C4-2B (cell line): ENCODE results near the gene BMI1.

Experiments
- H3K27ac ChIP-seq: fragments of 450-650 bp; 2 replicates; pipeline ENCODE4 v1.5.1; 2017
- ZFX ChIP-seq: fragments of 450-650 bp; IDR thresholded peaks from 2 replicates; pipeline ENCODE4 v1.6.1; 2017
- TF ChIP-seq, protein P1 (sequence below): fragments of 450-650 bp; conservative IDR thresholded peaks from 2 replicates; pipeline ENCODE4 v1.5.1; 2017; ENCODE audit warnings: mild to moderate bottlenecking

The BMI1 gene

GRCh38 chr10:22341190-22341925 is 20.5 kb downstream of the BMI1 start:
- TF ChIP-seq, protein P1, sequence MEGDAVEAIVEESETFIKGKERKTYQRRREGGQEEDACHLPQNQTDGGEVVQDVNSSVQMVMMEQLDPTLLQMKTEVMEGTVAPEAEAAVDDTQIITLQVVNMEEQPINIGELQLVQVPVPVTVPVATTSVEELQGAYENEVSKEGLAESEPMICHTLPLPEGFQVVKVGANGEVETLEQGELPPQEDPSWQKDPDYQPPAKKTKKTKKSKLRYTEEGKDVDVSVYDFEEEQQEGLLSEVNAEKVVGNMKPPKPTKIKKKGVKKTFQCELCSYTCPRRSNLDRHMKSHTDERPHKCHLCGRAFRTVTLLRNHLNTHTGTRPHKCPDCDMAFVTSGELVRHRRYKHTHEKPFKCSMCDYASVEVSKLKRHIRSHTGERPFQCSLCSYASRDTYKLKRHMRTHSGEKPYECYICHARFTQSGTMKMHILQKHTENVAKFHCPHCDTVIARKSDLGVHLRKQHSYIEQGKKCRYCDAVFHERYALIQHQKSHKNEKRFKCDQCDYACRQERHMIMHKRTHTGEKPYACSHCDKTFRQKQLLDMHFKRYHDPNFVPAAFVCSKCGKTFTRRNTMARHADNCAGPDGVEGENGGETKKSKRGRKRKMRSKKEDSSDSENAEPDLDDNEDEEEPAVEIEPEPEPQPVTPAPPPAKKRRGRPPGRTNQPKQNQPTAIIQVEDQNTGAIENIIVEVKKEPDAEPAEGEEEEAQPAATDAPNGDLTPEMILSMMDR = no peak
- TF ChIP-seq ZFX = no peak
- peak overlapping the region; percentile 97 for H3K27ac ChIP-seq

DNA sequence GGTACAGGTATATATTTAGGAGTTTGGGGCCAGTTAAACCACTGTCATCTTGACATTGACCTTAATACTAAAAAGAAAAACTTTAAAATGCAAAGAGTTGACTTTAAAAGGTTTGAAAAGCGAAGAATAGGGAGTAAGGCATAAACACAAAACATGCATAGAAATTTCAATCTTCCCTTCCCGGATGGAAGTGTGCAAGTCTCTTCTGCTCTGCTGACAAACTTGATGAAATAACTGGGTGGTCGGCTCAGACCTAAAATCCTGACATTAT is 21.0 kb downstream of the BMI1 start:
- H3K27ac ChIP-seq = no peak overlapping the region
- TF ChIP-seq, protein P1 = no peak
- TF ChIP-seq ZFX = no peak

DNA sequence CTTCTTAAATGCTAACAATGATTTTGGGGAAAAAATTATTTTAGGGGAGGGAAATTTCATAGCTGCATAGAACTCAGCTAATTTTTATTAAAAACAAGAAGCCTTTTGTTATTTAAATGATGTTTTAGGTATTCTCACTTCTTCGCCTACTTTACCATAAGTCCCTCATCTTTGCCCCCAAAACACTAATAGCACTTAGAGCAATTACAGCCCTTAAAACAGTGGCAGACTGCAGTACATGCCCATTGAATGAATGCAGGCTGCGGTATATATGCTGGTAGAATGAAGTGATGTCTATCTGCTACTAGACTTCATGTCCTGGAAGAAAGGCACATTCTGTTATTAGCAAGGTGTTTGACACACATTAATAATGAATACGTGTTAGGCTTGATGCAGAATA is 21.5 kb downstream of the BMI1 start:
- H3K27ac ChIP-seq = no peak overlapping the region
- TF ChIP-seq, protein P1 = no peak

DNA sequence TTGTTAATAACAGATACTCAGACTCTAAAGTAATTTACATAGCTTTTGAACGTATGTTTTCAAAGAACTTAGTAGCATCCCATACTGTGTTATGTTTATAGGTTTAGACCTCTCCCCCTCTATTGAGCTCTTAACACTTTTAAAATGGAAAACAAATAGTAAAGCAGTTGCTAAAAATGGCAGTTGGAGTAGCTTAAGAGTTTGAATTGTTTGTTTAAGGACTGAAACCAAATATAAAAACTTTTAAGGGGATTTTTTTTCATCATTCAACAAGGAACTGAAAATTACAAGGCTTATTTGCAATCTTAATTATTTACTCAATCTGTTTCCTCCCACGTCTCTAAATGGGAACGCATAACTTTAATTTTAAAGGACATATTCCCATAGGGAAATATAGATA is 22.8 kb downstream of the BMI1 start:
- no peak for TF ChIP-seq ZFX
- TF ChIP-seq, protein P1 = no peak
- no peak overlapping the region for H3K27ac ChIP-seq

- TF ChIP-seq, protein P1 = no peak
- no peak for TF ChIP-seq ZFX
- no peak overlapping the region for H3K27ac ChIP-seq
Measured at GRCh38 chr10:22344249-22344648, 23.4 kb downstream of the BMI1 start.

DNA sequence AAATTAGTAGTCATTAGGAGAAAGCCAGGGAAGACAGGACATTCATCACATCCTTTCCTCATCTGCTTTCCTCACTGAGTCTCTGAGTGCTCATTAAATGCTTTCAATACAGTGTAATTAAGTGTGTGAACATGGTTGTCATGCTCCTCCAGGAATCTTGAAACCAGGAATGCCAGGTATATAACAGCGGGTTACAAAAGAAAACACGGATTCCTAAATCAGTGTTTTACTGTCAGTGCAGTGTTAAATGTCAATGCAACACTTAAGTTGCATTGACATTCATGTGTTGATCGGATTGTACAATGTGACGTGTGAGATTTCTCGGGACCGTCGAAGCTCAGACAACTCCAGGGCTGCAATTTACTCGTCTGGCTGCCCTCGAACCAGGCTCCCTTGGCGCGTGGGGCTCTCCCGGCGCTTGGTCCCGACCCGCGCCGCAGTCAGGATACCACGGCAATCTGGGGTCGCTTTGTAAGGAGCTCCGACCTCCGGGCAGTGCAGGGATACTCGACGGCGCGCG is 23.9 kb downstream of the BMI1 start:
- no peak for TF ChIP-seq ZFX
- TF ChIP-seq, protein P1 = no peak
- no peak overlapping the region for H3K27ac ChIP-seq

DNA sequence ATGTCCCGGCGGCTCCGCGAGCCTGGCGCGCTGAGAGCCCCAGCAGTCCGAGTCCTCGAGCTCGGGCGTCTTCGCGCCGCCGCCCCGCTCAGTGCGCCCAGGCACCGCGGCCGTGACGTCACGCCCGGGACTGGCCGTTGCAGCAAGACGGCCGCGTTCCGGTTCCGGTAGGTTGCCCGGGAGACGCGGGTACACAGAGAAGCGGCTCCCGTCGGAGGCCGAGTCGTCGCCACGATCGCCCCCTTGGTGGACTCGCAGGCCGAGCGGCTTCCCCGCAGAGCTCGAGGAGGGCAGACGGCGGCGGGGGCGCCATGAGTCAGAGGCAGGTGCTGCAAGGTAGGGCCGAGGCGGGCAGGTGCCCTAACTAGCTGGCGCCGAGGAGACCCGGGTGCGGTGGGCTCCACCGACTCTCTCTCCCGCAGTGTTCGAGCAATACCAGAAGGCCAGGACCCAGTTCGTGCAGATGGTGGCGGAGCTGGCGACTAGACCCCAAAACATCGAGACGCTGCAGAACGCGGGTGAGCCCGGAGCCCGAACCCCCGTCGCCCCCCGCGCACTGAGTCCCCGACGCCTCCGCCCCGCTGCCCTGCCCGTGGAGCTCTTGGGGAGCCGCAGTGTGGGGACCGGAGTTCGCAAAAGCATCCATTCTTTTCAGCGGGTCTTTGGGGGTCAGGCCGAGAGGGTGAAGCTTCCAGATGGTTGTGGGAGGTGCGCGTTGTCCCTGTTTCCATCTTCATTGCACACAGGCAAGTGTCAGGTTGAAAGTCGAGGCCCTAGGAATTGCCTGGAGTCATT is 24.6 kb downstream of the BMI1 start, which contains the start of gene SPAG6:
TSS of gene SPAG6 (plus strand) at position 196 of the 795 bp plus-strand sequence. CDS start at position 312, 116 bp downstream.
- H3K27ac ChIP-seq = no peak within 1 kb of the TSS
- TF ChIP-seq, protein P1 = no peak
- TF ChIP-seq ZFX = no peak
